ENCODE data around the gene RPL36.
"Not testable (repeated sequence)": the region's sequence is repeated elsewhere in the genome, so short reads cannot be mapped to it uniquely, and the experiment has no call there.

Gene RPL36

DNA sequence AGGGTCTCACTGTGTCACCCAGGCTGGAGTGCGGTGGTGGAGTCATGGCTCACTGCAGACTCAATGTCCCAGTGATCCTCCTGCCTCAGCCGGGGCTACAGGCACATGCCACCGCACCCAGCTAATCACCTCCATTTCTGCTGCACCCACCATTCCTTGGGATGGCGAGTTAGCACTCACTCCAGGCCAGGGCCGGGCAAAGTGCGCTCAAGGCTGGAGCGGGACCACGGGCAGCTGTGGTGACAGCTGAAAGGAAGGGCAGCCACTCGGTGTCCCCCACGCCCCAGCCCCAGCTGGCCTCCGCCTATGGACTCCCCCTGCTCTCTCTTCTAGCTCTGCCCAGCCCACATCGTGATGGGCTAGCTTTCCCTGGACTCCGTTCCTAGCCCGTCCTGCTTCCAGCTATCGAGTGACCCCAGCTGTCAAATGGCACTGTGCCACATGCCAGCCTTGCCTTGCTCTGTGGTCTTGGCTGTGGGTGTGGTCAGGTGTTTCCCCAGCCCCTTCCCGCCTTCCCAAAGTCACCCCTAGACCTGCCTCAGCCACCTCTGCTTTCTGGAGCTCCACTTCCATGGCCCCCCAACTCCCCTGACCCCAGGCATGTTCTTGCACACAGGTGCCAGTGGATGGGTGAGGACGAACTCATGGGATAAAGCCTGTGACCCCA, 13.9 kb upstream of the RPL36 start:
- DNase-seq: no peak

DNA sequence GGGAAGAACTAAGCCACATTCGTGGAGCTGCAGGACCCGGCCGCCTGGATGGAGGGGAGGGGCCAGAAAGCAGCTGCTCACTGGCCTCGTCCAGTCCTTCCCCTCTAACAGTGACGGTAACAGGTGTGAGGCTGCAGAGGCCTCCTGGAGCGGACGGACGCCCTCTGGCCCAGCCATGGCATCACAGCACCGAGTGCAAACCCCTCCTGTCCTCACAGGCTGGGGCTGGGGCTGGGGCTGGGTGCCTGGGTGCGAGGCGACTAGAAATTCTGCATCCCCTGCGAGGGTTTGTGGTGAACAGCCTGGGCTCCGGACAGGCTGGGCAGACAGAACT, 13.4 kb upstream of the RPL36 start:
- no peak for DNase-seq

DNA sequence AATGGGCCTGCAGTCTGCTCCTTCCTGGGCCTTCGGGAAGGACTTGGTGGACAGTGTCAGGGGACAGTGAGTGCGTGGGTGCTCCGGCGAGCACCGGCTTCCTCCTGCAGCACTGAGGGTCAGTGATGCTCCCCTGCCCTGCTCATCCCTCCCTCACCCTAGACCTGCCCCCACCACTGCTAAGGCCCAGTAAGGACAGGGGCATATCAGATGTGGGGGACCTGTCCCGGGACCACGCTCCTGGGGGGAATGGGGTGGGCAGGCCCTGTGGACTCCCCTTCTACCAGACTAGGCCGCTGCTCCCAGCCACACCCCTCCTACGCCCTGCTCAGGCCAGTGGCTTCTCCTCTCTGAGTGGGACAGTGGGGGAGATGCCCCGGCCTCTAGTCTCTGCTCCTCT, 13.0 kb upstream of the RPL36 start:
- DNase-seq: no peak

DNA sequence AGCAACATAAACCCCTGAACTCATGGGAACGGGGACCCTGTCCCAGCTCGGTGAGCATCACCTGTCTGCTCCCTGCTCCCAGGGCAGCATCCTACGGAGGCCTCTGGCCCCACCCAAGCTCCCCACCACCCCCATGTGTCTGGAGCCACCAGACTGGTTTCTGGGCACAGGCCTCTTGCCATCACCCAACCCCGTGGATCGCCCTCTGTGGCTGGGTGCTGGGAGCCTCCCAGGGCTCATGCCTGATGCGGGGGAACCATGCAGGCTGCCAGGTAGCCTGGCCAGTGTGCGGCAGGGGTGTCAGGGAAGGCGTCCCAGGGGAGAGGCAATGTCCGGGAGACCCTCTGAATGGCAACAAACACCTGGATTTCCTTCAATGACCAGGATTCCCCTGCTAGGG, 12.5 kb upstream of the RPL36 start:
- no peak for DNase-seq

DNA sequence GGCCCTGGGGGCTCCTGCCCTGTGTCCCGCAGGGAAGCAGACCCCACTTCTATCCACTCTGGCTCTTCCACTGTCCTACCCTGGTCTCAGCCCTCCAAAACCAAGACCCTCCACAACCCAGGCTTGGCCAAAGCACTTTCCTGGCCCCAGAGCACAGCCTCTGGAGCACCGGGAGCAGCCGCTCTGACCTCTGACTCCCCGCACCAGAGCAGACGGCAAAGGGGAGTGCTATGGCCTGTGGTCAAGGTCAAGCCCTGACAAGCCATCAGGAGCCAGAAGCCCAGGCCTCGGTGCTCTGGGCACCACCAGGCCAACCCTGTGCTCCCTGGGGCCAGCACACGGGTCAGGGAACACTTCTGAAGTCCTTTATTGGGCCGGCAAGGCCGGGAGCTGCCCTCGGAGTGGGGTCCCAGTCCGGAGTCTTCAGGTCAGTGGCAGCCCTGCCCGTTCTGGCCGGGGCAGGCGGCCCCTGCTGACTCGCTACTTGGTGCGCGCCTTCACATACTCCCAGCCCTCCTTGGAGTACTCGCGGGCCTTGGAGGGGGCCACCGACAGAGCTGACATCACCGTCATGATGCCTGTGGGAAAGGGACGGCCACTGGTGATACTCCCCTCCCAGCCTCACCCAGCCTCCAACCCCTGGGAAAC, 11.9 kb upstream of the RPL36 start:
- no peak for DNase-seq

DNA sequence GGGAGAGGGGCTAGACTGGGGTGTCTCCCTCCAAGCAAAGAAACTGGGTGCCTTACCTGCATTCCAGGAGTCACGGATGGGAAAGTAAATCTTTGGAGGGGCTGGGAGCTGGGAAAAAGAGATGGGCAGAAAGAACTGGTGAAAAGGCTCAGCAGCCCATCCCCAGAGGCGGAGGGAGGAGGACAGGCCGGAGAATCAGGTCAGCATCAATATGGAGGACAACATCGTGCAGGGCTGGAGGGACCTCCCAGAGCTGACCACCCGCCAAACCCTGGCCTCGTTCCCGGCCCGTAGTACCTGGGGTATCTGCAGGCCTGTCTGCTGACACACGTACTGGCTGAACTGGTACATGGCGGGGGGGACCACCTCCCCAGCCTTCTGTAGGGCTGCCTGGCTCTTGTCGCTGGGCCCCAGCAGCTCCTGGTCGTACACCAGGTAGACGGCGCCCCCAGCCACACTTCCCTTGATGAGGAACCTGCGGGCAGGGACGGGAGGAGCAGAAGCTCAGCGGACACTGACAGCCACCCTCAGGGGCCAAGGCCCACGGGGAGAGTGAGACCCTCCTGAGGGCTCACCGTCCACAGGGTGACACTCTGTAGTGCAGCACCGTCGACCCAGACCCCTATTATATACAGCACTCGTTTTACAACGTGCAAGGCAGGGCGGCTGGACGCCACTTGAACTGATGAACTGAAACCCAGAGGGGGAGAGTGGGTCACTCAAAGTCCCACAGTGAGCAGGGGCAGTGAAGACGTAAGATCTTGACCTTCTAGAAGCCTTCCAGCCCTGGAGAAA, 10.6 kb upstream of the RPL36 start:
- DNase-seq: no peak

DNA sequence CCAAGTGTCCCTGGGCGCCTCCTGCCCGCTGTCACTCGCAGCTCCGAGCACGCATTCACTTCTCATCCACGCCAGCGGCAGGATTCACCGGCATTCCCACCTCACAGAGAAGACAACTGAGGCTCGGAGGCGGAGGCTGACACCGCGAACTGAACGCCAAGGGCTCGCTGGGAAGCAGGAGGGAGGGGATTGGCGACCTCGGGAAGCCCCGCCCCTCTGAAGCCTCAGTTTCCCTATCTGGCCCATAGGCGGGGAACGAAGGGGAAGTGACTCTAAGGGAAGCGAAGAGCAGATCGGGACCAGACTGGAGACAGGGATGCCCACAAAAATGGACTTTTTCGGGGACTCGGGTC, 10.0 kb upstream of the RPL36 start:
- no peak for DNase-seq

DNA sequence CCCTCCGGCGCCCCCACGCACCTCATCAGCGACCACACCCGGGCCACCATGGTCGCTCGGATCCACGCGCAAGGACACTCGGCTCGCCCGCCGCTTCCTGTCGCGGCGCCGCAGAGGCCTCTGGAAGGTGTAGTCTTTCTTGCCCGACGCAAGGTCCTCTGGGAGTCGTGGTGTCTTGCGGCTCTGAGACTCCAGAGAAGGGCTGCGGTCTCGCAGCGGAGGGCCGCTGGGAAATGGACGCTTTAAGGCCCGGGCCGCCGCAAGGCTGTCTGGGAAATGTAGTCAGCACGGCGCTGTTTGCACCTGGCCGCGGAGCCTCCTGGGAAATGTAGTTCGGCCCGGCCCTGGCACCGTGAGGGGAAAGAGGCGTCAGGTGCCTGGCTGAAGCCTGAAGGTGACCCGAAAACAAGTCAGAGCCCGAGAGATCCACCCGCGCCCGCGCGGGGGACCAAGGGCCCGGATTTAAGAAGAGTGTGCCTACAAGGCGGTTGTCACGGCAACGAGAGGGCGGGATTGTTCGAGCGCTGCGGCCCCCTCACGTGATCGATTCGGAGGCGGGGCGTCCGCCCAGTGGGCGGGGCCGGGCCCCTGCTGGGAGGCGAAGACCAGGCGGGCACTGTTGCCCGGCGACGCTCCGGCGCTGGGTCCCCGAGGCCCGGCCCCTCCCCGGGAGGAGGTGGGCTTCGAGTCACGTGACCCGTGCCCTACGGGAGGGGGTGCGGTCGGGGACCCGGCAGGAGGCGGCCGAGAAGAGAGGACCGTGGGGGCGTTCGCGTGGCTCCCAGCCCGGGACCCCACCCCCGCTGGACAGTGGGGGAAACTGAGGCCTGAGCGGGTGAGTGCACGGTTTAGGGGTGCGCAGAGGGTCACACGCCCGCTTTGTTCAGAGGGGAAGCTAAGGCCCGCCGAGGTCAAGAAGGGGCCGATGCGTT, 9.4 kb upstream of the RPL36 start, which contains the start of the genes HSD11B1L and MICOS13:
TSS of gene HSD11B1L (plus strand) at position 591 of the 932 bp plus-strand sequence. CDS start 3,806 bp downstream, outside the sequence.
TSS of gene MICOS13 (minus strand) at position 80 of the 932 bp plus-strand sequence. CDS start at position 50, 30 bp downstream.
- peak; percentile 99 for DNase-seq

DNA sequence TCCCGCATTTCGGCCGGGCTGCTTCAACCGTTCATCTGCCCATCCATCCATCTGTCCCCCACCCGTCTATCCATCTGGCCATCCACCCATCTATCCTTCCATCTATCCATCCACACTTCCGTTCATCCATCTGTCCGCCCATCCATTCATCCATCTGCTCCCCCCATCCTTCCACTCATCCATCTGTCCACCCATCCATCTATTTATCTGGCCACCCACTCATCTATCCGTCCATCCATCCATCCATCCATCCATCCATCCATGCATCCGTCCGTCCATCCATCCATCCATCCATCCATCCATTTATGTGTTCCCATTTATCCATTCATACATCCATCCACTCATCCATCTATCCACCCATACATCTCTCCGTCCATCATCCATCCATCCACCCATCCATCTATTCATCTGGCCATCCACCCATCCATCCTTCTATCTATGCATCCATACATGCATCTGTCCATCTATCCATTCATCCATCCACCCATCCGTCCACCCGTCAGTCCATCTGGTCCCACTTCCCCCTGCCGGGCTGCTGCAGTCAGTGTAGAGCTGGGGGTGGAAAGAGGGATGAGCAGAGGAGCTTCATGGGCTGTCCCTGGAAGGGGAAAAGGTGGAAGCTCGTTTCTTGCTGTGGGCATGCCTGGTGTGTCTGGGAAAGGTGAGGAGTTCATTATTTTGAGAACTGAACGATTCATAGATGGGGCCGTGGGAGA, 8.5 kb upstream of the RPL36 start:
- DNase-seq: no peak

DNA sequence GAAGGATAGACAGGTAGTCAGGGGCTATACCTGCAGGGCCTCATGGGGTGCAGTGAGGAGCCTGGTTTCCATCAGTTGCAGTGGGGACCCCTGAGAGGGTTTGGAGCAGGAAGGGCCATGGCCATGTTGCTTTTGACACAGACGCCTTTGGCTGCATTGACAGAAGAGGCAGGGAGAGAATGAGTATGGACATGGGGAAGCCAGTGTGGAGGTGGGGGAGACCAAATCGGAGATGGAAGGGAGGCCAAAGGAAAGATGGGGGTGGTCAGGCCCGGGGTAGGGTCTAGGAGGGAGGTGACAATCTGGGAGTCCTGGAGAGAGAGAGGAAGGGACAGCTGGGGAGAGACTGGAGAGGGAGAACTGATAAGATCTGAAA, 8.0 kb upstream of the RPL36 start:
- DNase-seq: no peak

DNA sequence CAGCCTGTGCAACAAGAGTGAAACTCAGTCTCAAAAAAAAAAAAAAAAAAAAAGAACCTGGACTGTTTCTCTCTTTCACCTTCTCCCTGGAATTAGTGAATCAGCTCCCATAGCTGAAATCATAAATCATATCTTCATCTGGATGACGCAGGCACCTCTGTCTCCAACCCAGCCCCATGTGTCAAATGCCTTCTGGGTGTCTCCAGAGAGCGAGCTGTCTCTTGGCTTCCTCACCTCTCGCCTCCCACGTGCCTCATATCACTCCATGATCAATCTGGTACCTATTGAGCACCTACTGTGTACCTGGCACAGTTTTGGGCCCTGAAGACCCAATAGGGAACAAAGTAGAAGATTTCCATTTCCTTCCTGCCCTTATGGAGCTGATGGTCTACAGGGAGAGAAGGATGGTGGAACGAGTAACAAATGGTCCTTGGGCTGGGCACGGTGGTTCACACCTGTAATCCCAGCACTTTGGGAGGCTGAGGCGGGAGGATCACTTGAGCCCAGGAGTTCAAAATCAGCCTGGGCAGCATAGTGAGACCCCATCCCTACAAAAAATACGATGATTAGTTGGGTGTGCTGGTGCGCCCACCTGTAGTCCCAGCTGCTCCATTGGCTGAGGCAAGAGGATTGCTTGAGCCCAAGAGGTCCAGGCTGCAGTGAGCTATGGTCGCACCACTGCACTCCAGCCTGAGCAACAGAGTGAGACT, 6.8 kb upstream of the RPL36 start:
- DNase-seq: no peak

DNA sequence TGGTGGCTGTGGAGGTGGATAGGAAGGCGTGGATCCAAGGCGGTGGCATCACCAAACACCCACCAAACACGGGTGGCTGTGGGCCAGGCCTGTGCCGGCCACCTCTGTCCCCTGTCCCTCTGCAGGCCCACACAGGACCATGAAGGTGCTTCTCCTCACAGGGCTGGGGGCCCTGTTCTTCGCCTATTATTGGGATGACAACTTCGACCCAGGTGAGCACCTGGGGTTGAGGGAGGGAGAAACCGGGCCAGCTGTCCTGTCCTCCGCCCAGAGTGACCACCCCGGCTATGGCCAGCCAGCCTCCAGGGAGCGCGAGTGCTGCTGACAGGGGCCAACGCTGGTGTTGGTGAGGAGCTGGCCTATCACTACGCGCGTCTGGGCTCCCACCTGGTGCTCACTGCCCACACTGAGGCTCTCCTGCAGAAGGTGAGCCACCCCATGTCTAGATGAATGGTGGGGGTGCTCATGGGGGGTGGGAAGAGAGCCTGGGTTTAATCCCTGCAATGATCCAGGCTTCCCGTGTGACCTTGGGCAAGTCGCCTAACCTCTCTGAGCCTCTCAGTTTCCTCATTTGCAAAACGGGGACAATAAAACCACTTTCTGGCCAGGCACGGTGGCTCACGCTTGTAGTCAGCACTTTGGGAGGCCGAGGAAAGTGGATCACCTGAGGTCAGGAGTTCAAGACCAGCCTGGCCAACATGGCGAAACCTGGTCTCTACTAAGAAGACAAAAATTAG, 5.2 kb upstream of the RPL36 start:
- DNase-seq: no peak

DNA sequence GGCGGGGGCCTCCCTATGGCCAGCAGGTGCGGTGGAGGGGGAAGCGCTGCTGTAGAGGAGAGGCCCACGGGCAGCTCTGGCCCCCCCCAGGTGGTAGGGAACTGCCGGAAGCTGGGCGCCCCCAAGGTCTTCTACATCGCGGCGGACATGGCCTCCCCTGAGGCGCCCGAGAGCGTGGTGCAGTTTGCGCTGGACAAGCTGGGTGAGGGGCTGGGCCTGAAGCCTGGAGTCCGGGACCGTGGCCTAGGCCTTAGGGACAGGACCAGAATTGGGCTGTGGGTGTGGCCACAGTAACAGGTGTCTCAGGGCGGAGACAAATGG, 3.8 kb upstream of the RPL36 start:
- no peak for DNase-seq

DNA sequence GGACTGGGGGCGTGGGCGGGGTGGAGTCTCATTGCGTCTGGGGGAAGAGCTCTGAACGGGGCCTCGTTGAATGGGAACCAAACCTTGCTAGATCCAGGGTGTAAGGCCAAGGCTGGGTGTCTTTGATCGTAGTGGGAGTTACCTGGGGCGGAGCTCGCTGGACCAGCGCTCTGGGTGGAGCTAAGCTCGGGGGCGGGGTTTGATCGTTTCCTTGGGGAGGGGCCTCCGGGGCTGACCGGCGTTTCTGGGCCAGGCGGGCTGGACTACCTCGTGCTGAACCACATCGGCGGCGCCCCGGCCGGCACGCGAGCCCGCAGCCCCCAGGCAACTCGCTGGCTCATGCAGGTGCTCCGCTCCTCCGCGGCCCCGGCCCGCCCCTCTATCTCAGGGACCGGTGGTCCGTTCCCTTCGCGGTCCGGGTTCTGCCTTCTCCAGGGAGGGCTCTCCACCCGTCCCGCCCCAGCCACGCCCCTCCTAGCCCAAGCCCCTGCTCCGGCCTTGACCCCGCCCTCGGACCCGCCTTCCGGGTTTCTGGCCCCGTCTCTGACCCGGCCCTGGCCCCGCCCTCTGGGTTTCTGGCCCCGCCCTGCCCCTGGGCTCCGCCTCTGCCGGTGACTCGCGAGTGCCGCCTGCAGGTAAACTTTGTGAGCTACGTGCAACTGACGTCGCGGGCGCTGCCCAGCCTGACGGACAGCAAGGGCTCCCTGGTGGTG, 3.3 kb upstream of the RPL36 start:
- DNase-seq: peak; percentile 96

DNA sequence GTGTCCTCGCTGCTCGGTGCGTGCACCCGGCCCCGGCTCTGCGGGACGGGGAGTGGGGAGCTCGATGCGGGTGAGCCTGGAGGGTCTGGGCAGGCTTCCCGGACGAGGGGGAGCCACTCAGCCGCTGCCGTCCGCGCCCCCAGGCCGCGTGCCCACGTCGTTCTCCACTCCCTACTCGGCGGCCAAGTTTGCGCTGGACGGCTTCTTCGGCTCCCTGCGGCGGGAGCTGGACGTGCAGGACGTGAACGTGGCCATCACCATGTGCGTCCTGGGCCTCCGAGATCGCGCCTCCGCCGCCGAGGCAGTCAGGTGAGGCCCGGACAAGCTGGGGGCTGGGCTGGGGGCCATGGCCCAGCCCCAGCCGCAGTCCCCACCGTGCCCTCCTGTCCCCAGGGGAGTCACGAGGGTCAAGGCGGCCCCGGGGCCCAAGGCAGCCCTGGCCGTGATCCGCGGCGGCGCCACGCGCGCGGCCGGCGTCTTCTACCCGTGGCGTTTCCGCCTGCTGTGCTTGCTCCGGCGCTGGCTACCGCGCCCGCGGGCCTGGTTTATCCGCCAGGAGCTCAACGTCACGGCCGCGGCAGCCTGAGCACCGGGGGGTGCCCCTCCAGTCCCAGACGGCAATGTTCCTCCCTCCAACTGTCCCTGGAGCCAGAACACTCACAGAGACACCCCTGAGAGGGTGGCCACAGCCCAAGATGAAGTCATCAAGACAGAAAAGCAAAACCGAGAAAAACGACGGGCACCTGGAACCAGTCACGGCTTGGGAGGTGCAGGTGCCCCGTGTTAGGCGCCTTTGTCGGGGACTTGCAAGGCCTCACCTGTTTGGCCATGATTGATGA, 2.5 kb upstream of the RPL36 start:
- no peak for DNase-seq

DNA sequence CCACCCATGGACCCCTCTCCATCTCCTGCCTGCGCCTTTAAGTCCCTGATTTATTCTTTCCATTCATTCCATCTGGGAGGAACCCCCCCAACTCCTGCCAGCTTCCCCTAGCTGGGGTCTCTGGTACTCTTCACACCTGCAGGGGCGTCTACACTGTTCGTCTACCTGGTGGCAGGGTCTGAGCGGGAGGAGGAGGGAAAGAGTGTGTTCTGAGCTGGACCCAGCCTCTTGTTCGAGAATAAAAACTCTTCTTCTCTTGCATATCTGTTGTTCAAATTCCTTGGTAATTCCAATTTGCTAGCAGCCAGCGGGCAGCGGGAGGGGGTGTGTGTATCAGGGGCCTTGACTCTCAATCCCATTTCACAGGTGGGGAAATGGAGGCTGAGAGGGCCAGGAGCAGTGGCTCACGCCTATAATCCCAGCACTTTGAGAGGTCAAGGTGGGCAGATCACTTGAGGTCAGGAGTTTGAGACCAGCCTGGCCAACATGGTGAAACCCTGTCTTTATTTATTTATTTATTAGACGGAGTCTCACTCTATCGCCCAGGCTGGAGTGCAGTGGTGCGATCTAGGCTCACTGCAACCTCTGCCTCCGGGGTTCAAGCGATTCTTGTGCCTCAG, 1.7 kb upstream of the RPL36 start:
- not testable (repeated sequence) for DNase-seq

DNA sequence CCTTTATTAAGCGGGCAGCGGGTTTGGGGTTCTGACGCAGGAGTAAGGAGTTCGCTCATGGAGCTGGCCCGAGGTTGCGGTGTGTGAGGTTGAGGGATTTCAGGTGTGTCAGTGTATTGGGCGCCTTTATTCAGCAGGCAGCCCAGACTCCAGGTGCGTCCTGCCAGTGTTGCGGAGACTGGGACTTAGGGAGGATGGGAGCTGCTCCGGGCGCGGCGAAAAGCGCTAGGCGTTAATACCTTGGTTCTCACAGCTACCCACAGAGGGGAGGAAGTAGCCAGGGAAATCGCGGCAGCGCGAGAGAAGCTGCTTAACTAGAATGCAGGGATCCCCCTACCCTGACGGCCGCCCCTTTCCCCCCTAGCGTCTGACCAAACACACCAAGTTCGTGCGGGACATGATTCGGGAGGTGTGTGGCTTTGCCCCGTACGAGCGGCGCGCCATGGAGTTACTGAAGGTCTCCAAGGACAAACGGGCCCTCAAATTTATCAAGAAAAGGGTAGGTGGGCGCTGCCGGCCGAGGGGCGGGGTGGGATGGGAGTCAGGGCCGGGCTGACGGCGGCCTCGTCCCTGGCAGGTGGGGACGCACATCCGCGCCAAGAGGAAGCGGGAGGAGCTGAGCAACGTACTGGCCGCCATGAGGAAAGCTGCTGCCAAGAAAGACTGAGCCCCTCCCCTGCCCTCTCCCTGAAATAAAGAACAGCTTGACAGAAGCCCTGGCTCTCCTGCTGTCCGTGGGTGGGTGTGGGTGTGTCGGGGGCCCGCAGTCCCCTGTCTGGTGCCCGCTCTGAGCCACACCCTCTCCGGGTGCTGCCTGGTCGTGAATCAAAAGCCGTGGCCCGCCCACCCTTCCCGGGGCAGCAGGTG, 1.1 kb downstream of the RPL36 start:
- DNase-seq: no peak
